GM12892 (cell line): ENCODE results near the gene DIPK1C.

Experiments used
- POLR2A ChIP-seq: IDR thresholded peaks from 2 replicates; pipeline ENCODE4 v1.6.1; 2011; ENCODE audit warnings: low read depth, low read length, control low read depth
- POLR2AphosphoS5 ChIP-seq: IDR thresholded peaks from 2 replicates; pipeline ENCODE4 v1.6.1; 2011; ENCODE audit warnings: low read depth, low read length, control low read depth
- TAF1 ChIP-seq: IDR thresholded peaks from 2 replicates; pipeline ENCODE4 v1.6.1; 2011; ENCODE audit warnings: low read depth, mild to moderate bottlenecking, control low read depth, low read length, borderline replicate concordance

- TF ChIP-seq POLR2A (no peak), POLR2AphosphoS5 (no peak), TAF1 (no peak)
Observed at GRCh38 chr18:74388227-74388626, 68.9 kb downstream of the DIPK1C start.
